Measurements from ENCODE around the gene BMERB1. TPM values are rescaled to one million over a fixed set of nuclear protein-coding genes. Genes with fewer than 3 reads are reported as not detected.
"Not testable (repeated sequence)": the region's sequence is repeated elsewhere in the genome, so short reads cannot be mapped to it uniquely, and the experiment has no call there.

BMERB1 gene
- total RNA-seq, 1 donor from 2014 or later: 45.1 TPM

DNA sequence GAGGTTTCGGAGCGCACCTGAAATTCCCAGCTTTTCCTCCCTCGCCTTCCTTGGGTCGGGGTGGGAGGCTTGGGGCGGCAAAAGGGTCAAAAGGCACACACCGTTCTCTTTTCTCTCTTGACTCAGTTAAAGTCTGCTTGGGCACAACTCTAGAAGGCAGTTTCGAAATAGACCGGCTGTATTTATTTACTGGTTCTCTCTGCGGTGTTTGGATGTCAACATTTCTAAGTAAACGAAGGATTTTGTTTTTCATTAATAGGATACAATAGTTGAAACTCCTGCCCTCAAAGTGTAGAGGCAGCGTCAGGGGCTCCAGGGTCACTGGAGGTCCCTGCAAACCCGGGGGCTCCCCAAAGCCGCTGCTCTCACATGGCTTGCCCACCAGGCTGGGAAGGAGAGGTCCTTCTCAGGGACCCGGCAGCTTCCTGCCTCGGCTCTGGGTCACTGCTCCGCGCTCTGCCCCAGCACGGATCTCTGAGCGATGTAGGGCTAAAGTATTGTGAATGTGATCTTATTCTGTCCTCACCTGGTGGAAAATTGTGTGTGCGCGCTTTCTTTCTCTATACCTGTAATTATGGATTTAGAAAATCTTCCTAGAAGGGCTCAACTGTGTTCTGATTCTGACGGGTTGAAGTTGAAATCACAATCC, 952 bp downstream of the BMERB1 start:
- peak; percentile 2 for DNase-seq (ENCODE audit: low read depth, low spot score)
- Mint-ChIP-seq H3K4me1 (peaks cover 14% of the 10 kb centered on the region), H3K27me3 (ENCODE audit: low read depth) (peaks cover 7% of the 10 kb centered on the region), H3K36me3 (ENCODE audit: low read depth) (no peaks in the 10 kb centered on the region), H3K9me3 (no peaks in the 10 kb centered on the region), H3K27ac (ENCODE audit: unreplicated experiment) (no peak overlapping the region), H3K4me3 (peak overlapping the region; percentile 86)
- TF ChIP-seq, protein P1, sequence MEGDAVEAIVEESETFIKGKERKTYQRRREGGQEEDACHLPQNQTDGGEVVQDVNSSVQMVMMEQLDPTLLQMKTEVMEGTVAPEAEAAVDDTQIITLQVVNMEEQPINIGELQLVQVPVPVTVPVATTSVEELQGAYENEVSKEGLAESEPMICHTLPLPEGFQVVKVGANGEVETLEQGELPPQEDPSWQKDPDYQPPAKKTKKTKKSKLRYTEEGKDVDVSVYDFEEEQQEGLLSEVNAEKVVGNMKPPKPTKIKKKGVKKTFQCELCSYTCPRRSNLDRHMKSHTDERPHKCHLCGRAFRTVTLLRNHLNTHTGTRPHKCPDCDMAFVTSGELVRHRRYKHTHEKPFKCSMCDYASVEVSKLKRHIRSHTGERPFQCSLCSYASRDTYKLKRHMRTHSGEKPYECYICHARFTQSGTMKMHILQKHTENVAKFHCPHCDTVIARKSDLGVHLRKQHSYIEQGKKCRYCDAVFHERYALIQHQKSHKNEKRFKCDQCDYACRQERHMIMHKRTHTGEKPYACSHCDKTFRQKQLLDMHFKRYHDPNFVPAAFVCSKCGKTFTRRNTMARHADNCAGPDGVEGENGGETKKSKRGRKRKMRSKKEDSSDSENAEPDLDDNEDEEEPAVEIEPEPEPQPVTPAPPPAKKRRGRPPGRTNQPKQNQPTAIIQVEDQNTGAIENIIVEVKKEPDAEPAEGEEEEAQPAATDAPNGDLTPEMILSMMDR (conservative IDR thresholded peaks at IDR 0.05): no peak

GRCh38 chr16:15439102-15439501, 4.7 kb downstream of the BMERB1 start:
- H3K36me3 Mint-ChIP-seq (ENCODE audit: low read depth): no peaks in the 10 kb centered on the region
- DNase-seq (ENCODE audit: low read depth, low spot score): no peak
- H3K9me3 Mint-ChIP-seq: no peaks in the 10 kb centered on the region
- H3K4me1 Mint-ChIP-seq: peaks cover 14% of the 10 kb centered on the region
- H3K27me3 Mint-ChIP-seq (ENCODE audit: low read depth): peaks cover 7% of the 10 kb centered on the region
- no peak overlapping the region for H3K27ac Mint-ChIP-seq (ENCODE audit: unreplicated experiment)
- no peak overlapping the region for H3K4me3 Mint-ChIP-seq
- TF ChIP-seq, protein P1 (conservative IDR thresholded peaks at IDR 0.05): no peak

- peaks cover 3% of the 10 kb centered on the region for H3K36me3 Mint-ChIP-seq (ENCODE audit: low read depth)
- peaks cover 14% of the 10 kb centered on the region for H3K4me1 Mint-ChIP-seq
- H3K4me3 Mint-ChIP-seq: no peak overlapping the region
- peaks cover 2% of the 10 kb centered on the region for H3K9me3 Mint-ChIP-seq
- TF ChIP-seq, protein P1 (conservative IDR thresholded peaks at IDR 0.05): no peak
- DNase-seq (ENCODE audit: low read depth, low spot score): no peak
- H3K27me3 Mint-ChIP-seq (ENCODE audit: low read depth): peaks cover 7% of the 10 kb centered on the region
- no peak overlapping the region for H3K27ac Mint-ChIP-seq (ENCODE audit: unreplicated experiment)
Measured at GRCh38 chr16:15439521-15439920, 5.1 kb downstream of the BMERB1 start.

GRCh38 chr16:15440852-15441251, 6.5 kb downstream of the BMERB1 start:
- peaks cover 8% of the 10 kb centered on the region for H3K9me3 Mint-ChIP-seq
- H3K27me3 Mint-ChIP-seq (ENCODE audit: low read depth): peaks cover under 1% of the 10 kb centered on the region
- peaks cover 3% of the 10 kb centered on the region for H3K36me3 Mint-ChIP-seq (ENCODE audit: low read depth)
- H3K27ac Mint-ChIP-seq (ENCODE audit: unreplicated experiment): no peak overlapping the region
- H3K4me3 Mint-ChIP-seq: no peak overlapping the region
- DNase-seq (ENCODE audit: low read depth, low spot score): no peak
- H3K4me1 Mint-ChIP-seq: peaks cover 5% of the 10 kb centered on the region
- TF ChIP-seq, protein P1 (conservative IDR thresholded peaks at IDR 0.05): no peak

DNA sequence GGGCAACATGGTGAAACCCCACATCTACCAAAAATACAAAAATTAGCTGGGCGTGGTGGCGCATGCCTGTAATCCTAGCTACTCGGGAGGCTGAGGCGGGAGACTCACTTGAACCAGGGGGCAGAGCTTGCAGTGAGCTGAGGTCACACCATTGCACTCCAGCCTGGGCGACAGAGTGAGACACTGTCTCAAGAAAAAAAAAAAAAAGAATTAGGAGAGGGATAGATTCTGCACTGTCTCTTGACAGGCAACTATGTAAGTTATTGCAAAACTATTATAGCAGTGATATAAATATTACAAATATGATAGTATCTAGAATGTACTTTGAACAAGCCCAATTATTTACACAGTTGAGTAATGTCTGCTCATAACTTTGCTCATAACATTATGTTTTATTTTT, 7.8 kb downstream of the BMERB1 start:
- not testable (repeated sequence) for H3K4me3 Mint-ChIP-seq; H3K4me1 Mint-ChIP-seq; DNase-seq (ENCODE audit: low read depth, low spot score); H3K27me3 Mint-ChIP-seq (ENCODE audit: low read depth); H3K27ac Mint-ChIP-seq (ENCODE audit: unreplicated experiment); H3K9me3 Mint-ChIP-seq; H3K36me3 Mint-ChIP-seq (ENCODE audit: low read depth)

DNA sequence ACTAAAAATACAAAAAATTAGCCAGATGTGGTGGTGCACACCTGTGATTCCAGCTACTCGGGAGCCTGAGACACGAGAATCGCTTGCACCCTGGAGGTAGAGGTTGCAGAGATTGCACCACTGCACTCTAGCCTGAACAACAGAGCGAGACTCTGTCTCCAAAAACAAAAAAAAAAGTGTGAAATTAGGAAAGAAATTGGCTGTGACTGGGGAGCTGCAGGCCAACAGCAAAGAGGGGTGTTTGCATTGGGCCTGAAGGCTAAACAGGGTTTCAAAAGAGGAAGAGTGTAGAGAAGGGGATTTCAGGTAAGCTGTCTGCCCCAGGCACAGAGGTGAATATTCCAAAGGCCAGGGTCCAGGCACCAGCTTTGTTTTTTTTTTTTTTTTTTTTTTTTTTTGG, 9.4 kb downstream of the BMERB1 start:
- H3K4me1 Mint-ChIP-seq: no peaks in the 10 kb centered on the region
- H3K9me3 Mint-ChIP-seq: peaks cover 8% of the 10 kb centered on the region
- H3K36me3 Mint-ChIP-seq (ENCODE audit: low read depth): peaks cover 3% of the 10 kb centered on the region
- no peak for DNase-seq (ENCODE audit: low read depth, low spot score)
- no peak overlapping the region for H3K27ac Mint-ChIP-seq (ENCODE audit: unreplicated experiment)
- H3K27me3 Mint-ChIP-seq (ENCODE audit: low read depth): no peaks in the 10 kb centered on the region
- no peak overlapping the region for H3K4me3 Mint-ChIP-seq
- TF ChIP-seq, protein P1 (conservative IDR thresholded peaks at IDR 0.05): no peak

Data from neural crest cell (in vitro differentiated cells).